Keratinocyte (primary cell): ENCODE results near the gene C12orf75. TPM values are rescaled to one million over a fixed set of nuclear protein-coding genes. Genes with fewer than 3 reads are reported as not detected.

Source experiments
- DNase-seq: peaks from one replicate; pipeline ENCODE4 v3.0.0-alpha.2; 2011; ENCODE audit warnings: low read depth, missing footprints, low spot score
- FAIRE-seq: peaks from 2 replicates; lab custom pipeline; 2011; peaks lifted over from hg19 to GRCh38; lab: Jason Lieb, UNC
- H2AFZ ChIP-seq: 2 replicates; pipeline ENCODE4 v1.6.0; 2012; ENCODE audit warnings: low read length, control low read depth, inconsistent platforms; ENCODE audit not compliant: control insufficient read depth
- H3K27ac ChIP-seq: 2 replicates; pipeline ENCODE4 v1.5.1; 2011; ENCODE audit warnings: low read length; ENCODE audit not compliant: control insufficient read depth, insufficient read depth
- H3K27me3 ChIP-seq: 3 replicates; pipeline ENCODE4 v1.6.0; 2011; ENCODE audit warnings: low read length; ENCODE audit not compliant: control insufficient read depth, insufficient read depth; ENCODE audit errors: extremely low read depth
- H3K36me3 ChIP-seq, 2 experiments: 2 replicates in 1 of 2; 3 replicates in 1 of 2; pipeline ENCODE4 v1.5.1; 2011; ENCODE audit warnings: low read length in 2 of 2, mild to moderate bottlenecking in 1 of 2; ENCODE audit not compliant: control insufficient read depth in 2 of 2, insufficient read depth in 2 of 2; ENCODE audit errors: extremely low read depth in 1 of 2
- H3K4me1 ChIP-seq: 3 replicates; pipeline ENCODE4 v1.5.1; 2011; ENCODE audit warnings: low read length; ENCODE audit not compliant: control insufficient read depth, insufficient read depth; ENCODE audit errors: extremely low read depth
- H3K4me2 ChIP-seq: 3 replicates; pipeline ENCODE4 v1.6.0; 2011; ENCODE audit warnings: low read depth, low read length; ENCODE audit not compliant: control insufficient read depth, insufficient read depth; ENCODE audit errors: extremely low read depth
- H3K4me3 ChIP-seq, 3 experiments: fragments of 200-600 bp in 1 of 3; sonication (generic) in 1 of 3; 2 replicates in 2 of 3; 3 replicates in 1 of 3; pipeline ENCODE4 v1.5.1; 2011 to 2016; ENCODE audit warnings: low read length in 3 of 3, mild to moderate bottlenecking in 3 of 3, control low read depth in 2 of 3, inconsistent platforms in 1 of 3, low read depth in 1 of 3, mixed read lengths in 1 of 3, mixed run types in 1 of 3, moderate library complexity in 1 of 3; ENCODE audit not compliant: control insufficient read depth in 2 of 3, insufficient read depth in 2 of 3; ENCODE audit errors: extremely low read depth in 1 of 3
- H3K79me2 ChIP-seq: 2 replicates; pipeline ENCODE4 v1.6.0; 2012; ENCODE audit warnings: low read length; ENCODE audit not compliant: control insufficient read depth, insufficient read depth
- H3K9ac ChIP-seq: 3 replicates; pipeline ENCODE4 v1.6.0; 2011; ENCODE audit warnings: low read length; ENCODE audit not compliant: control insufficient read depth, insufficient read depth; ENCODE audit errors: extremely low read depth
- H3K9me1 ChIP-seq: 3 replicates; pipeline ENCODE4 v1.6.0; 2011; ENCODE audit warnings: low read length; ENCODE audit not compliant: control insufficient read depth, insufficient read depth; ENCODE audit errors: extremely low read depth
- H3K9me3 ChIP-seq: 2 replicates; pipeline ENCODE4 v1.5.1; 2012; ENCODE audit warnings: low read depth, low read length; ENCODE audit not compliant: control insufficient read depth
- H4K20me1 ChIP-seq: 3 replicates; pipeline ENCODE4 v1.6.0; 2011; ENCODE audit warnings: low read length; ENCODE audit not compliant: control insufficient read depth, insufficient read depth; ENCODE audit errors: extremely low read depth
- EZH2 ChIP-seq: IDR thresholded peaks from one replicate; pipeline ENCODE4 v1.6.1; 2012; ENCODE audit warnings: inconsistent platforms, mild to moderate bottlenecking, low read length, moderate library complexity
- dilution Hi-C: fragments of 300-500 bp; cut with MboI; formaldehyde crosslinking; loops from one replicate; pipeline ENCODE4 v1.7.0; 2020; ENCODE audit warnings: low sequenced_read_pairs; ENCODE audit not compliant: extremely low pct_ligation_motif_present
- polyA plus RNA-seq, 5 experiments: library from polyadenylated mRNA; depleted of rRNA in 3 of 5; stranded (reverse) in 3 of 5; stranded (forward) in 1 of 5; unstranded in 1 of 5; fragments of >200 nt; gene quantifications; 1 replicate in 1 of 5; 2 replicates in 3 of 5; 3 replicates in 1 of 5; pipeline versions ENCODE4 v1.2.1 to v1.2.3, GENCODE V29; 2011 to 2012; ENCODE audit warnings: missing spikeins in 2 of 5, low read depth in 1 of 5, low replicate concordance in 1 of 5
- TF ChIP-seq, protein P1 (sequence below), 3 experiments: IDR thresholded peaks in 1 of 3; conservative IDR thresholded peaks in 1 of 3; optimal IDR thresholded peaks in 1 of 3; 2 replicates in 2 of 3; 3 replicates in 1 of 3; pipeline versions ENCODE3 to v1.5.1; 2011; ENCODE audit warnings: low read length in 3 of 3, mild to moderate bottlenecking in 3 of 3, moderate library complexity in 2 of 3, control low read depth in 1 of 3, inconsistent platforms in 1 of 3; ENCODE audit not compliant: insufficient read depth in 2 of 3; ENCODE audit errors: extremely low read depth in 1 of 3

C12orf75 gene
- polyA plus RNA-seq, 1 donor (not counting 4 experiments of a cell fraction or from before 2014, with no cell fraction given), result 160 TPM

- no peaks in the 10 kb centered on the region for H3K27me3 ChIP-seq
- peaks cover 0 to 4% of the 10 kb centered on the region in 2 experiments for H3K36me3 ChIP-seq
- peak overlapping the region; percentile 7 for H3K27ac ChIP-seq
- H4K20me1 ChIP-seq, result no peaks in the 10 kb centered on the region
- peak; percentile 67 for FAIRE-seq
- peaks cover 10% of the 10 kb centered on the region for H3K4me1 ChIP-seq
- peak; percentile 28 for DNase-seq
- peak overlapping the region; percentile 85 for H3K4me2 ChIP-seq
- H2AFZ ChIP-seq, result peak overlapping the region; percentile 68
- no peaks in the 10 kb centered on the region for H3K9me3 ChIP-seq
- dilution Hi-C loops, result no loop called here
- H3K79me2 ChIP-seq, result no peaks in the 10 kb centered on the region
- peak overlapping the region; percentile 34 for H3K9ac ChIP-seq
- H3K9me1 ChIP-seq, result no peaks in the 10 kb centered on the region
- no peak for TF ChIP-seq EZH2
- TF ChIP-seq, protein P1, sequence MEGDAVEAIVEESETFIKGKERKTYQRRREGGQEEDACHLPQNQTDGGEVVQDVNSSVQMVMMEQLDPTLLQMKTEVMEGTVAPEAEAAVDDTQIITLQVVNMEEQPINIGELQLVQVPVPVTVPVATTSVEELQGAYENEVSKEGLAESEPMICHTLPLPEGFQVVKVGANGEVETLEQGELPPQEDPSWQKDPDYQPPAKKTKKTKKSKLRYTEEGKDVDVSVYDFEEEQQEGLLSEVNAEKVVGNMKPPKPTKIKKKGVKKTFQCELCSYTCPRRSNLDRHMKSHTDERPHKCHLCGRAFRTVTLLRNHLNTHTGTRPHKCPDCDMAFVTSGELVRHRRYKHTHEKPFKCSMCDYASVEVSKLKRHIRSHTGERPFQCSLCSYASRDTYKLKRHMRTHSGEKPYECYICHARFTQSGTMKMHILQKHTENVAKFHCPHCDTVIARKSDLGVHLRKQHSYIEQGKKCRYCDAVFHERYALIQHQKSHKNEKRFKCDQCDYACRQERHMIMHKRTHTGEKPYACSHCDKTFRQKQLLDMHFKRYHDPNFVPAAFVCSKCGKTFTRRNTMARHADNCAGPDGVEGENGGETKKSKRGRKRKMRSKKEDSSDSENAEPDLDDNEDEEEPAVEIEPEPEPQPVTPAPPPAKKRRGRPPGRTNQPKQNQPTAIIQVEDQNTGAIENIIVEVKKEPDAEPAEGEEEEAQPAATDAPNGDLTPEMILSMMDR (optimal IDR thresholded peaks at IDR 0.05 in 1 of 3, IDR thresholded peaks at IDR 0.05 in 1 of 3, conservative IDR thresholded peaks at IDR 0.05 in 1 of 3; ENCODE audit: extremely low read depth in 1 of 3, insufficient read depth in 2 of 3, low read length in 3 of 3), result peak; percentile 52 to 75 (median 65)
- H3K4me3 ChIP-seq, result peak overlapping the region in 1 of 3 experiments; percentile 29
These were observed 52.5 kb downstream of the C12orf75 start for GRCh38 chr12:105382771-105383622.

DNA sequence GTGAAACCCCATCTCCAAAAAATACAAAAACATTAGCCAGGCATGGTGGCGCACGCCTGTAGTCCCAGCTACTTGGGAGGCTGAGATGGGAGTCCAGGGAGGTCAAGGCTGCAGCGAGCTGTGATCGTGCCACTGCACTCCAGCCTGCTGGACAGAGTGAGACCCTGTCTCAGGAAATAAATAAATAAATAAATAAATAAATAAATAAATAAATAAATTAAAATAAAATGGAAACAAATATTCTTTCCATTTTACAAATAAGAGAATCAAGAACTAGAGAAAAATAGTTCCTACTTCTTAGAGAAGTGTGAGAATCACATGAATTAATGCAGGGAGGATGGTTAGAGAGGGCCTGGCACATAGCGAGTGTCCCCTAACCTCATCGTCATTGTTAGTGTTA is 53.7 kb downstream of the C12orf75 start:
- no peak for DNase-seq
- no peaks in the 10 kb centered on the region for H4K20me1 ChIP-seq
- no peaks in the 10 kb centered on the region for H3K9me3 ChIP-seq
- H3K79me2 ChIP-seq, result no peaks in the 10 kb centered on the region
- H3K4me2 ChIP-seq, result no peak overlapping the region
- FAIRE-seq, result no peak
- H2AFZ ChIP-seq, result no peak overlapping the region
- no peaks in the 10 kb centered on the region for H3K27me3 ChIP-seq
- H3K9me1 ChIP-seq, result no peaks in the 10 kb centered on the region
- no peak overlapping the region for H3K27ac ChIP-seq
- peaks cover 0 to 4% of the 10 kb centered on the region in 2 experiments for H3K36me3 ChIP-seq
- H3K9ac ChIP-seq, result no peak overlapping the region
- dilution Hi-C loops, result no loop called here
- peaks cover 10% of the 10 kb centered on the region for H3K4me1 ChIP-seq
- no peak overlapping the region for H3K4me3 ChIP-seq
- TF ChIP-seq, protein P1 (optimal IDR thresholded peaks at IDR 0.05 in 1 of 3, IDR thresholded peaks at IDR 0.05 in 1 of 3, conservative IDR thresholded peaks at IDR 0.05 in 1 of 3; ENCODE audit: extremely low read depth in 1 of 3, insufficient read depth in 2 of 3, low read length in 3 of 3), result no peak
- TF ChIP-seq EZH2, result no peak
